ENCODE data around the gene TMEM45A.
A peak's percentile ranks its signal among the peaks of the same experiment; 100 is the strongest.
"Not testable (repeated sequence)": the region's sequence is repeated elsewhere in the genome, so short reads cannot be mapped to it uniquely, and the experiment has no call there.

TMEM45A gene

DNA sequence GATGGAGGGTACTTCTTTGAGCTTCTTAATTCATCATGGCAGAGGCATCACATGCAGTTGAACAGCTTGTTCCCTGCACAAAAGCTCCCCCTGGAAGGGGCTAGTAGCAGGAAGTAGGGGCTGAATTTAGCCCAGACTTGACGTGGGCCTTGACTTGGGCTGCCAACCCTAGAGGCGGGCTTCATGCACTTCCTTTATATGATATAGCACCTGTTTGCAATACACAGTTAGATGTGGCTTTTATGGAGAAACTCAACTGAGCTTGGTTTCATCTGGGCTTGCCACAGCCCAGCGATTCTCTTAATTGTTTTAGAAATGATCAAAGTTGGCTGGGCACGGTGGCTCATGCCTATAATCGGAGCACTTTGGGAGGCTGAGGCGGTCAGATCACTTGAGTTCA, 83.3 kb downstream of the TMEM45A start:
- DNase-seq (ENCODE audit: low read depth, low spot score) = no peak

DNA sequence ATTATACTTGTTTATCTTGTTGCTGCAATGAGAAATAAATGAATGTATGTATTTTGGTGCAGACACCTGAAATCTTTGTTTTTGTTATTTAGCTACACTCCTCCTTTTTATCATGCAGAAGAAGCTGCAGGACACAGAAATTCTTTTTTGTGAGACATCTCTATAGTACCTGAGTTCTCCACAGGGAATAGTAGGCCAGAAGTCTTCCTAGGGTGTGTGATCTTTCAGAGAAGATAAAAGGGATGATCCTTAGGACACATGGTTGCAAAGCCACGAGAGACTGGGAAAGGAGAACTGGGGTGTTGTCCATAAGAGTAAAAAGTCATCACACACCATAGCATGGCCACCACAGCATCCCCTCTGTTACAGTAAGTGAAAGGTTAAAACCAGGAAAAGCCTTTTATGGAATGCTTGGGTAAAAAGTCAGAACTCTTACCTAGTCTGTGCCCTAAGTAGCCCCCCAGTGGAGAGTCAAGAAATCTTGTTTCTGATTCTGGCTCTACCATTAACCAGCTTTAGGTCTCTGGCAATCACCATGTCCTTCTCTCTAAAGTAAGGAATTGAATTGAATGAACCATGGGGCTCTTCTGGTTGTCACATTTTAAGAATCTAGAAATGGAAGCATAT, 85.1 kb downstream of the TMEM45A start:
- no peak for DNase-seq (ENCODE audit: low read depth, low spot score)

DNA sequence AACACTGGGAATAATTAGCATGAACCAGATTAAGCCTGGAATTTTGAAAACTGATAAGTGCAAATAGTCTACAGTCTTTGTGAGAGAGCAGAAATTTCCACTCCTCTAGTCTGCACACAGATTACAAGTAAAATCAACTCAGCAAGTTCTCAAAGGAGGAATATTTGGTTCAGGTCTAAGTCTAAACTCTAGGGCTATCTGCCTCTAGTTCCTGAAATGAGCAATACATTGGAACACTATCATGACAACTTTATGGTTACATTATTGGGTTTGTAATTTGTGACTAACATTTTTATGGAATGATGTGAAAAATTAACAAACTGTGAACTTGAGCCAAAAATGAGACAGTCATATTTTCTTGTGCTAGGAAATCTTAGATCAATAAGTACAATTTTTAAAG, 86.2 kb downstream of the TMEM45A start:
- no peak for DNase-seq (ENCODE audit: low read depth, low spot score)

DNA sequence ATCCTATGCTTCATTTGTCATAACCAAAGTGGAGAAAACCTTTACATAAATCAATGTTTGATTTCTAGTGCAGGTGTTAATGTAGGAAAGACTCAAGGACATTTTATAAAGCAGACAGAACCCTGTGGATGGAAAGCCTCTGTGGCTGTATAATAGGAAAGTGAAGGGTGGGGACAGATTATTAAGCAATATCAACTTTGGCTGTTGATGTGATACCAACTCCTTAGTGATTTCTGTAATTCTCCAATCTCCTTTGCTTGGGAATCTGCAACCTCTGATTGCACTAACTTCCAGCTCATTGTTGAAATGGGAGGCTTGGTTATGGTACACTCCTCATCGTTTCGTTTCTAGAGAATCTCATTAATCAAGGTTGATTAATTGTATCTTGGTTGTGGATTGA, 87.7 kb downstream of the TMEM45A start:
- DNase-seq (ENCODE audit: low read depth, low spot score) = no peak

DNA sequence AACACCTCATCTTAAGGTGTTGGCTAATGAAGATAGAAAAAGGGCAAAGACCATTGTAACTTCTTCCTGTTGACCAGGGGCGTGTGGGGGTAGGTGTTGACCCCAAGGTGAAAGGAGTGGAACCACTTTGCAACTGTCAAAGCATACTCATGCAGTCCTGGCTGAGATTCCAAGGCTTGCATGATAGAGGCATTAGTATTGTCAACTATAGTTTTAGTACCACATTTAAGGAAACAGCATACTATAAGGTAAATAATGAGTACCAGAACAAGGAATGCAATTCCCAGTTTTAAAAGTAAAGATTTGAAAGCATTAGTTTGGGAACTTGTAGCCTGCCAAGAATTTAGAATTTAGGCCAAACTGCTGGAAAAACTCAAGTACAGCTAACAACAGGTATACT, 89.2 kb downstream of the TMEM45A start:
- DNase-seq (ENCODE audit: low read depth, low spot score) = no peak

DNA sequence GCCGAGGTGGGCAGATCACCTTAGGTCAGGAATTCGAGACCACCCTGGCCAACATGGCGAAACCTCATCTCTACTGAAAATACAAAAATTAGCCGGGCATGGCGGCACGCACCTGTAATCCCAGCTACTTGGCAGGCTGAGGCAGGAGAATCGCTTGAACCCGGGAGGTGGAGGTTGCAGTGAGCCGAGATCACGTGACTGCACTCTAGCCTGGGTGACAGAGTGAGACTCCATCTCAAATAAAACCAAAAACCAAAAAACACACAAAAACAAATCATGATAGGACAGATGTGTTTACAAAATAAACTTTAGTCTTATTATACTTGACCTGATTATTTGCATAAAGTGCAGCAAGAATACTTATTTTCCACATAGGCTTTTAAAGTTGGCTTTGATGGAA, 89.7 kb downstream of the TMEM45A start:
- DNase-seq (ENCODE audit: low read depth, low spot score) = not testable (repeated sequence)

DNA sequence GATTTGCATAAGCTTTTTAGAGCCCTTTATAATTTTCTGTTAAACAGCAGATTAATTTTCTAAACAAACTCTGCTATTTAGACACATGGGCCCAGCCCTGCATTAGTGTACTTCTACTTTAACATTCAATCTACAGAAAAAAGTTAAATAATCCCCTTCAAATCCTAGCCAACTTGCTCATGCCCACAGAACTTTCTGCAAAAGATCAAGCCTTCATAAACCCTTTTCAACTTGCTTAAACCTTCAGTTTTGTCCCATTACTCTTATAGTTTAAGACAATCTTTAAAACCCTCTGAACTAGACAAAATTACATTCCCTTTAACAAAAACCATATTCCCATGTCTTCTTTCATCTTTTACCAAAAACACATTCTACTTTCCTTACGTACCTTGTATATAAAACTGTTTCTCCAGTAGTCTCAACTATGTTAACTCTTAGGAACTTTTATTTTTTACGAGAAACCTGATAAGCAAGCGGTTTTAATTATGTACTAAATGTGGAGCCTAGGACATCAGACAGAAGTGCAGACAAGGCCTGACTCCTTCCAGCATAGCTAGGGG, 91.8 kb downstream of the TMEM45A start:
- no peak for DNase-seq (ENCODE audit: low read depth, low spot score)

DNA sequence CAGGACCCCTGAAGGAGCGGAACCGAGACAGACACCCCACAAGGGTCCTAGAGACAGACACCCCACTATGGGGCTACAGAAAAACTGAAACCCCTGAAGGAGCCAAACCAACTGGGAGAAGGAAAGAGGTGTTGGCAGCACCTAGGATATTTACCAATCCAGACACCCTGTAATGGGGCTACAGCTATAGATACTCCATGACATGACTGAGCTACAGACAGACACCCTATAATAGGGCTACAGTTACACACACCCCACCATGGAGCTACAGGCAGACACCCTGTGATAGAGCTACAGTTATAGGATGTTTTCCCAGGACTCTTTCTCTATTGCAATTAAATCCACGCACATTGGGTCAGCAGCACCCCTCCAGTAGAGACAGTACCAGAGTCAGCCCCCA, 94.4 kb downstream of the TMEM45A start:
- DNase-seq (ENCODE audit: low read depth, low spot score) = no peak

DNA sequence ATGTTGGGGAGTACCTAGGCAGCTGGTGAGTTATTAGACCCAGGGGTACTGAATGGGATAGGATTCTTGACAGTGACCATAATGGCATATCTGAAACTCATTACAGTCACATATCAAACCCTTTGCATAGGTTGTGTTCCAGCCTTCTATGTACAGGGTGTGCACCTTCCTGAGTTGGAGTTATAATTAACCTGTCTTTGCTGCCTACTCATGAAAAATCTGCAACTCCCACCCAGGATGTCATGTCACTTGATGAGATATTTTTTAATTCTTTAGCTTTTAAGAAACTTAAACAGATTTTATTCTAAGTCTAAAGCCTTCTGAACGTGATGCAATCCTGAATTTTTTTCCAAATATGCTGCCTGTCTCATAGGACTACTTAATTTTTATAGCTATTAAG, 95.8 kb downstream of the TMEM45A start:
- no peak for DNase-seq (ENCODE audit: low read depth, low spot score)

DNA sequence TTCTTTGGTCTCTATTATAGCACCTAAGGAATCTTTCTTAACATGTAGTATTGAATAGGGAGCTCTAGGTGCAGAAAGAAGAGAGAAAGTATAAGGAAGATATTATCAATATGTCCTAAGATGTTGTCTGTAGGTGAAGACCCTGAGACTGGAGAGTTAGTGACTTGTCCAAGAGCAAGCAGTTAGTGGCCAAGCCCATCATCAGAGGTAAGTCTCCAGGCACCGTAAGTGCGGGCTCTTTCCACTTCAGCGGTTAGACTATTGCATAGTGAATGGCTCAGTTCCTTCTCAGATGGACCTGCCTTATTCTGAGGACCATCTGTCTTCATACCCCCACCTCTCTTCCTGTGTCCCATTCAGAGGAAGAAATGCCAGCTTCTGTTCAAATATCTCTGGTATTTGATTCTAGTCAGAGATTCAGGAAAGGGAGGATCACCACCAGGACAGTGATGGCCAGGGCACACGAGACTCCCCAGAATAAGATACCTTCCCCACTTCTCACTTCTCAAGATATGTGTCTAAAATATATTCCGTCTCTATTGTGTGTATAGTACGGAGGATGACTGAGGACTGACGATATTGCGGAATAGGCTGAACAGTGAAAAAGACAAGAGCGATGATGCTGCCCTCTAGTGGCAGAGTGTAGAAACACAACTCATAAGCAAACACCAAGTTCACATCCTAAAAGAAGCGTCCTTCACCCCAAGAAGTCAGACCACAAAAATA, 97.9 kb downstream of the TMEM45A start:
- no peak for DNase-seq (ENCODE audit: low read depth, low spot score)

DNA sequence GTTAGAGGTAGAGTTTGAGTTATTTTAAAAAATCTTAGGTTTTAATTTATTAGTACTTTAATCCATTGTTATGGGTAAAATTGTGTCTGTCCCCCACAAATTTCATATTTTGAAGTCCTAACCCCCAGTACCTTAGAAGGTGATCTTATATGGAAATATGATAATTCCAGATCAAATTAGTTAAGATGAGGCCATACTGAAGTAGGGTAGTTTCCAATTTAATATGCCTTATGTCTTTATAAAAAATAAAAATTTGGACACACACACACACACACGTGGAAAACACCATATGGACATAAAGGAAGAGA, 98.4 kb downstream of the TMEM45A start:
- no peak for DNase-seq (ENCODE audit: low read depth, low spot score)

DNA sequence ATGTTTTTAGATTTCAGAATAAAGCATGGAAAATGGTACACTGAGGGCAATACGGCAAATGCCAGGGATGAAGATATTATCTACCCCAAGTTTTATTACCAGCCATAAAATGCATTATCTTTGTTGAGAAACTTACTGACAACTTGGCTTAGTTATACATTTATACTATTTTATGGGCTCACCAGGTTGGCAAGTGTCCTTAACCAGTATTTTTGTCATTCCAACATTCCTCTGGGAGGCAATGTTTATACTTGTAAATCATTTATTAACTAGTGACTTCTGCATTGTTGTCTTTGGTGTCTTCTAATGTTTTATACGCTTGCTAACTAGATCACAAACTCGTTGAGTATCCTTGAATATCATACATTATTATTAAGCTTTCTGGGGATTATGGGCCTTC, 99.0 kb downstream of the TMEM45A start:
- no peak for DNase-seq (ENCODE audit: low read depth, low spot score)

DNA sequence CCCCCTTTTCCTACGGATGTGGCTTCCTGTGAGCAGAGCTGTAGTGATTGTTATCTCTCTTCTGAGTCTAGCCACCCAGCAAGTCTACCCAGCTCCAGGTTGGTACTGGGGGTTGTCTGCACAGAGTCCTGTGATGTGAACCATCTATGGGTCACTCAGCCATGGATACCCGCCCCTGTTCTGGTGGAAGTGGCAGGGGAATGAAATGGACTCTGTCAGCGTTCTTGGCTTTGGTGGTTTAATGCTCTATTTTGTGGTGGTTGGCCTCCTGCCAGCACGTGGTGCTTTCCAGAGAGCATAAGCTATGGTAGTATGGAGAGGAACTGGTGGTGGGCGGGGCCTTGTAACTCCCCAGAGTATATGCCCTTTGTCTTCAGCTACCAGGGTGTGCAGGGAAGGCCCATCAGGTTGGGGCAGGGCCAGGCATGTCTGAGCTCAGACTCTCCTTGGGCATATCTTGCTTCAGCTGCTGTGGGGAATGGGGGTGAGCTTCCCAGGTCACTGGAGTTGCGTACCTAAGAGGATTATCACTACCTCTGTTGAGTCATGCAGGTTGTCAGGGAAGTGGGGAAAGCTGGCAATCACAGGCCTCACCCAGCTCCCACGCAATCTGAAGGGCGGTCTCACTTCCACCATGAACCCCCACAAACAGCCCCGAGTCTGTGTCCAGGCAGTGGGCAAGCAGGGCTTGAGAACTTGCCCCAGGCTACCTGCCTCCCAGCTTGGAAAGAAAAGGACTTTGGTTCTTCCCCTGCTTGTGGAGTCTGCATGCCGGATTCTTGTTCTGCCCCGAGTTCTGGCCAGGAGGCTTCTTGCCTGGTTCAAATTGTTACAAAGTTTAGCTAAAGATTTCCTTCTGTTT, 108.0 kb downstream of the TMEM45A start:
- no peak for DNase-seq (ENCODE audit: low read depth, low spot score)

DNA sequence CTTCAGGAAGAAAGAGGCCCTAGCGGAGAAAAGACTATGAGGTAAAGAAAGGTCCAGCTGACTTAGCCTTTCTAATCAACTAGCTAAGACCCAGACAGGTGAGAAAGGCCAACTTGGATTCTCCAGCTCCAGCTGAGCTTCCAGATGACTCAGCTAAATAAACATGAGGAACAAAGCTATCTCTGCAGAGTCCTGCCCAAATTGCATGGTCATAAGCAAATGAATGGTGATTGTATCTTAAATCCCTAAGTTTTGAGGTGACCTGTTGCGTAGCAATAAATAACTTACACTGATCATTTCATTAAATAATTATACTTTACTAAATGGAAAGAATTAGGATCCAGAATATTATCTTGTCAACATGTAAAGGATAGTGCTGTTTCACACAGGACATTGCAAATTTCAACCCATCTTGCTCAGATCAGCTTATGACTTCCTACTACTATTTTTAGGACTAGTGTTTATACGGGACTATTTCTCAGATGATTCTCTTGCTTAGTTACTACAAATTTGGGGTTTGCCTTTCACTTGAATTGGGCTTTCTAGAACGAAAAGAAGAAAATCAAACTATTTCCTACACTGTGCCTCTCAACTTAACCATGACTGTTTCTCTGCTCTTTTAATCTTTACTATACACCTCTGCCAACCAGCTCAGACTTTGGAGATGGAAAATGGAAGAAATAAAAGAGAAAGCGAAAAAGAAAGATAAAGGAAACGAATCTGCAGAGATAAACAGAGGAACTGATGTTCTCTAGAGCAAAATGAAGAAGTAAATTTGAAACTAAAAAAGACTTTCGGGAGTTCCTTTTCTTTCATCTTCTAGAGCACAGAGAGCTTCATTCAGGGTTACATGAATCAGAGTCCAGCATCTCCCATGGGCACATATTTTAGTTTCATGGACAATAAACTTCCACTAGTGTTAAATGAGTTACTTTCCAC, 110.4 kb downstream of the TMEM45A start:
- peak; percentile 28 for DNase-seq (ENCODE audit: low read depth, low spot score)

DNA sequence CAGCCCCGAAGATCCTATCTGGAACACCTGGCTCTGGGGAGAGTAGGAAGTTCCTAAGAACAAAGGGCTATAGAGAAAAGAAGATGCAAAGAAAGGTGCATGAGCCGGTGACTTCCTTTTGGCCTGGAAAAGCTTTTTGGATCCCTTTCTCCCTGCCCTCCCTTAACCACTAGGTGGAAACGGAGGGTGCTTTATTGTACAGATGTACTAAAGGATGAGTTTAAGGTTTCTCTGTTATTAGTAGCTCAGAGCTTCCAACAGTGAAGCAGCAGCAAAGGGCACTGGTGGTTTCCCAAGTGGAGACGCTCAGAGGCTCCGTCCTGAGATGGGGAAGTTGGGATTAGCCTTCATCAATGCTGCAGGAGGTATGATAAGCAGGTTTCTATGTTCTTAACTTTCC, 111.0 kb downstream of the TMEM45A start:
- peak; percentile 40 for DNase-seq (ENCODE audit: low read depth, low spot score)

DNA sequence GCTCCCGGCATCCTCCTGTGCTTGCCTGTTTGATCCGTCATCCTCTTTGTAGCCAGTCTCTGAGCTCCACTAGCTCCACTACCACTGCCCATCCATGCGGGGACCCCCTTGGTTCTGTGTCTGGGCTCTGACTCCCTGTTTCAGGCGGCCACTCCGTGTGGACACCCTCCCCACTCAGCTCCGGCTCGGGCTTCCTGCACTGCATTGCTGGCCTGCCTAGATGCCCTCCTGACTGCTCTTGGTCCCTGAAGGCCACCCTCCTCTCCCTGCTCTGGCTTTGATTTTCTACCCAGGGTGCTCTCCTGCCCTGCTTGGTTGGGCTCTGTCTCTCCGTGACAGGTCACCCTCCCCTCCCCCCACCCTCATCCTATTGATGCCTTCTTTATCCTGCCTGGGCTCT, 112.9 kb downstream of the TMEM45A start:
- no peak for DNase-seq (ENCODE audit: low read depth, low spot score)

DNA sequence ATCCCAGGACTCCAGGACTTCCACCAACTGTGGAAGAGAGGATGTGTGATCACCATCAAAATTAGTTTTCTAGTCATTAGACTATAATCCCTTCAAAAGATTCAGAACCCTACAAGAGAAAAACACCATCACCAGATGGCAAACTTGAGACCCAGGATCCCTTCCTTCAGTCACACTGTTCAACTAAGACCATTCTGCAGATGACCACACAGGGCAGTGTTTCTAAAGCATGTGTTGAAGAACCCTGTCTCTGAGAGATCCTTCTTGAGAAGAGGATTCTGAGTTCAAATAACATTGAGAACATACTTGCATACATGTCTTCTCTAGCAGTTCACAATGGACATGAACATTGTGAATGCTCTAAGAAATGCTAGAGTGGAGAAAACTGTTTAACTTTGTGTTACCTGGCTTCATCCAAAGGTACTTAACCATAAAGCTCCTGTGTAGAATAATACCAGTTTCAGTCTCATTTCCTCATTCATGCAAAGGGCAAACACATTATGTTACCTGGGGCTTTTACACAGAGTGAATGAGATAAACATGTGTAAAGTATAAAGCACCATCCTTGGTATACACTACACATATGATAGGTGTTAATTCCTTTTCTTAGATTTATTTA, 114.6 kb downstream of the TMEM45A start:
- DNase-seq (ENCODE audit: low read depth, low spot score) = no peak

DNA sequence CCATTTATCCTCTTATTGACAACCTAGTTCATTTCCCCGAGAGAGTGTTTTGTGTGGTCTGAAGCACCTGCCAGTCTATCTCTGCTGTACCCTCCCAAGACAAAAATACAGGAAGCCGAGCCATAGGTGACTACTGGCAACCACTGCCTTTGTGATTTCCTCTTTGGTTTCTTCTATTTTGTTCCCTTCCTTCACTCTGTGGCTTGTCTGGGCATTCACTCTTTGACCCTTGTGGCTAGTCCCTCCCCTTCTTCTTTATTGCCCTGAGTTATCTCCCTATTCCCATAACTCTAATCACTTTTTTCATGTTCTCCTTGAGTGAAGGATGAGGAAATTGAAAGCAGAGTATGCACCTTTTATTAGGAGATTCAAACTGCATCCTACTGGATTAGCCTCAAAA, 116.9 kb downstream of the TMEM45A start, which contains the start of gene ADGRG7:
Gene ADGRG7, plus strand, starts transcription at position 297 of the 400 bp plus-strand sequence. CDS start 256 bp downstream, outside the sequence.
- no peak for DNase-seq (ENCODE audit: low read depth, low spot score)

DNA sequence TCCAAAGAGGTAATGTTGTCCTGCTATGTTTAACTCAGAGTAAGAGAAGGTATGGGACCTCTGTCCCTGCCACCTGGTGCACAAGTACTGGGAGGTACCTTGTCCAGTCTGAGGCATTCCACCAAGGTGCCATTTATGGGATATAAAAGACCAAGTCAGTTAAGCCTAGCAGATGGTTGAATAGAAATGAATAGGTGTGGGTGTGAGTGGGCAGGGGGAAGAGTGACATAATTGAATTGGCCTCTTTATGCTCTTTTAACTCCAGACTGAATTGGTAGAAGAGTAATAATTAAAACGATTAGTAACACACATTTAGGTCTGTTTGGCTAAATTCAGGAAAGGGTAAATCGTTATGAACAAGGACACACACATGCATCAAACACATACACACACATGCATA, 117.5 kb downstream of the TMEM45A start:
- DNase-seq (ENCODE audit: low read depth, low spot score) = no peak

DNA sequence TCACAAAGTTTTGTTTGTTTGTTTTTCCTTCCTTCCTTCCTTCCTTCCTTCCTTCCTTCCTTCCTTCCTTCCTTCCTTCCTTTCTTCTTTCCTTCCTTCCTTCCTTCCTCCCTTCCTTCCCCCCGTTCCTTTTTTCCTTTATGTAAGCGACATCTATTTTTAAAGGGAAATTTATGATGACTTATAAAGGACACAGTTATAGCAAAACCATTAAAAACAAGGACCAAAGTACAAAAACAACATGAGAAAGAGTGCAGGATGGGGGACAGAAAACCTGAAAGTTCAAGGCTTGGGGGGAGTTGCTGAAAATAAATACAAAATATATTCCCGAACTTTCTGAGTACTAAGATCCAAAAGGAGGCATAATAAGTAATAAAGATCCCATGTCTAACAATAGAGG, 118.8 kb downstream of the TMEM45A start:
- no peak for DNase-seq (ENCODE audit: low read depth, low spot score)

Data from iPS DF 19.7 (cell line).